Testis (tissue), 2 donors: ENCODE data around the gene ANTXR1.

Experiments
- CTCF ChIP-seq, 3 experiments: fragments of 450-650 bp in 2 of 3; fragments of 200-600 bp in 1 of 3; sonication (generic) in 1 of 3; IDR thresholded peaks; one replicate each; pipeline ENCODE4 v1.5.1; 2016 to 2019; ENCODE audit warnings: antibody characterized with exemption in 3 of 3, mild to moderate bottlenecking in 2 of 3, moderate library complexity in 1 of 3
- POLR2A ChIP-seq: fragments of 450-650 bp; IDR thresholded peaks from one replicate; pipeline ENCODE4 v1.6.1; 2017; ENCODE audit warnings: antibody characterized with exemption, mild to moderate bottlenecking, moderate library complexity

GRCh38 chr2:69201259-69201658 is 188.3 kb downstream of the ANTXR1 start:
- TF ChIP-seq POLR2A (no peak), CTCF (IDR thresholded peaks at IDR 0.05) (no peak)
